B cell (primary cell): ENCODE data around the gene BCL2L13. TPM values are rescaled to one million over a fixed set of nuclear protein-coding genes. Genes with fewer than 3 reads are reported as not detected.

Experiments
- ATAC-seq: fragments of 200-7000 bp; cut with Tn5 transposase; one replicate; pipeline ENCODE4 v1.10.0; 2021; ENCODE audit warnings: low read depth, mild to moderate bottlenecking, moderate number of reproducible peaks, moderate library complexity
- CTCF ChIA-PET: fragments of 350-600 bp; sonication (Branson Sonifier 250); formaldehyde crosslinking; loops from one replicate; lab custom pipeline; 2021; ENCODE audit warnings: antibody characterized with exemption, inconsistent platforms; lab: Charles Lee
- POLR2A ChIA-PET: fragments of 350-600 bp; sonication (Branson Sonifier 250); formaldehyde crosslinking; loops from one replicate; lab custom pipeline; 2021; ENCODE audit warnings: antibody characterized with exemption; lab: Charles Lee
- DNase-seq: peaks from one replicate; pipeline ENCODE4 v3.0.0; 2013
- H2AFZ ChIP-seq: 2 replicates; pipeline ENCODE4 v1.6.1; 2012; ENCODE audit warnings: mild to moderate bottlenecking, low read depth, low read length; ENCODE audit not compliant: insufficient read depth, poor library complexity, severe bottlenecking
- H3K27ac ChIP-seq, 2 donors: 1 replicate in 1 of 2; 2 replicates in 1 of 2; pipeline ENCODE4 v1.5.1; 2012 to 2013; ENCODE audit warnings: low read length in 2 of 2, mild to moderate bottlenecking in 2 of 2, moderate library complexity in 1 of 2
- H3K27me3 ChIP-seq, 4 experiments: fragments of 200-600 bp in 1 of 4; sonication (generic) in 1 of 4; replicated peaks in 1 of 4; 1 replicate in 2 of 4; 2 replicates in 2 of 4; pipeline versions ENCODE4 v1.6.1 to v1.7.0; 2013 to 2016; ENCODE audit warnings: low read length in 3 of 4, mild to moderate bottlenecking in 2 of 4, mixed read lengths in 1 of 4, moderate library complexity in 1 of 4; ENCODE audit not compliant: insufficient read depth in 4 of 4, control insufficient read depth in 3 of 4; ENCODE audit errors: control extremely low read depth in 1 of 4
- H3K36me3 ChIP-seq, 2 experiments: replicated peaks in 1 of 2; 1 replicate in 1 of 2; 2 replicates in 1 of 2; pipeline versions ENCODE4 v1.6.1 to v1.7.1; 2013; ENCODE audit warnings: low read length in 1 of 2; ENCODE audit not compliant: insufficient read depth in 2 of 2, control insufficient read depth in 1 of 2; ENCODE audit errors: control extremely low read depth in 1 of 2, extremely low read depth in 1 of 2
- H3K4me1 ChIP-seq, 2 donors: fragments of 200-600 bp in 1 of 2; sonication (generic) in 1 of 2; 1 replicate in 1 of 2; 2 replicates in 1 of 2; pipeline versions ENCODE4 v1.5.1 to v1.6.1; 2013 to 2017; ENCODE audit warnings: low read length in 2 of 2; ENCODE audit not compliant: control insufficient read depth in 2 of 2, insufficient read depth in 2 of 2
- H3K4me2 ChIP-seq: replicated peaks from 2 replicates; pipeline ENCODE3; 2012; ENCODE audit warnings: mild to moderate bottlenecking, low read depth, low read length; ENCODE audit not compliant: poor library complexity, severe bottlenecking
- H3K4me3 ChIP-seq, 5 experiments: fragments of 200-600 bp in 1 of 5; sonication (generic) in 1 of 5; 1 replicate in 3 of 5; 2 replicates in 2 of 5; pipeline versions ENCODE4 v1.5.1 to v1.7.0; 2011 to 2016; ENCODE audit warnings: low read length in 4 of 5, mild to moderate bottlenecking in 4 of 5, low read depth in 2 of 5, control low read depth in 1 of 5, moderate library complexity in 1 of 5; ENCODE audit not compliant: insufficient read depth in 1 of 5; ENCODE audit errors: control extremely low read depth in 1 of 5, extremely low read depth in 1 of 5
- H3K79me2 ChIP-seq: fragments of 200-600 bp; sonication (generic); one replicate; pipeline ENCODE4 v1.6.0; 2016; ENCODE audit warnings: low read length; ENCODE audit not compliant: control insufficient read depth, insufficient read depth
- H3K9ac ChIP-seq: fragments of 200-600 bp; sonication (generic); 2 replicates; pipeline ENCODE4 v1.6.1; 2017; ENCODE audit warnings: mild to moderate bottlenecking, low read length, moderate library complexity
- H3K9me3 ChIP-seq, 3 donors: one replicate each; pipeline versions ENCODE4 v1.6.1 to v1.7.1; 2013; ENCODE audit warnings: low read length in 2 of 3; ENCODE audit not compliant: control insufficient read depth in 2 of 3, insufficient read depth in 1 of 3; ENCODE audit errors: control extremely low read depth in 1 of 3
- H4K20me1 ChIP-seq: 2 replicates; pipeline ENCODE4 v1.6.0; 2012; ENCODE audit warnings: mild to moderate bottlenecking, low read length; ENCODE audit not compliant: insufficient read depth, control insufficient read depth, poor library complexity, severe bottlenecking
- H3K27ac Mint-ChIP-seq: one replicate; pipeline ENCODE4 v1.8.0; 2021; ENCODE audit warnings: mixed read lengths
- H3K27me3 Mint-ChIP-seq: one replicate; pipeline ENCODE4 v1.8.0; 2021; ENCODE audit warnings: mixed read lengths
- H3K4me1 Mint-ChIP-seq: one replicate; pipeline ENCODE4 v1.8.0; 2021; ENCODE audit warnings: mixed read lengths
- H3K4me3 Mint-ChIP-seq: one replicate; pipeline ENCODE4 v1.8.0; 2021; ENCODE audit warnings: mixed read lengths
- H3K9me3 Mint-ChIP-seq: one replicate; pipeline ENCODE4 v1.8.0; 2022; ENCODE audit warnings: mixed read lengths; ENCODE audit not compliant: insufficient read depth
- CTCF ChIP-seq: fragments of 200-600 bp; IDR thresholded peaks from one replicate; pipeline ENCODE4 v1.8.0; 2022; ENCODE audit warnings: antibody characterized with exemption, mild to moderate bottlenecking
- EZH2 ChIP-seq: IDR thresholded peaks from 2 replicates; pipeline ENCODE4 v1.6.1; 2012; ENCODE audit warnings: borderline replicate concordance, low read depth, mild to moderate bottlenecking, moderate library complexity, low read length; ENCODE audit not compliant: insufficient read depth, poor library complexity, severe bottlenecking
- WGBS: methylation state at CpG from one replicate; pipeline ENCODE4 v1.1.5; 2013; ENCODE audit warnings: missing lambda C conversion rate; ENCODE audit not compliant: insufficient coverage; 5-methylcytosine and 5-hydroxymethylcytosine counted together
- intact Hi-C: fragments of 100-400 bp; cut with micrococcal nuclease; formaldehyde crosslinking; loops from one replicate; pipeline ENCODE4 v1.10.0; 2022
- polyA plus RNA-seq: library from polyadenylated mRNA; depleted of rRNA; stranded (reverse); fragments of >200 nt; gene quantifications from 2 replicates; pipeline ENCODE4 v1.2.3, GENCODE V29; 2012
- total RNA-seq, 2 donors: library from RNA; stranded (reverse); fragments of 120-200 nt in 1 of 2; gene quantifications; 1 replicate in 1 of 2; 2 replicates in 1 of 2; pipeline versions ENCODE4 v1.2.3 to v1.2.4, GENCODE V29; 2013 to 2022

BCL2L13 gene
- total and polyA plus RNA-seq, 2 donors (not counting 1 experiment from before 2014, with no cell fraction given), result 19.2 to 29.9 TPM

DNA sequence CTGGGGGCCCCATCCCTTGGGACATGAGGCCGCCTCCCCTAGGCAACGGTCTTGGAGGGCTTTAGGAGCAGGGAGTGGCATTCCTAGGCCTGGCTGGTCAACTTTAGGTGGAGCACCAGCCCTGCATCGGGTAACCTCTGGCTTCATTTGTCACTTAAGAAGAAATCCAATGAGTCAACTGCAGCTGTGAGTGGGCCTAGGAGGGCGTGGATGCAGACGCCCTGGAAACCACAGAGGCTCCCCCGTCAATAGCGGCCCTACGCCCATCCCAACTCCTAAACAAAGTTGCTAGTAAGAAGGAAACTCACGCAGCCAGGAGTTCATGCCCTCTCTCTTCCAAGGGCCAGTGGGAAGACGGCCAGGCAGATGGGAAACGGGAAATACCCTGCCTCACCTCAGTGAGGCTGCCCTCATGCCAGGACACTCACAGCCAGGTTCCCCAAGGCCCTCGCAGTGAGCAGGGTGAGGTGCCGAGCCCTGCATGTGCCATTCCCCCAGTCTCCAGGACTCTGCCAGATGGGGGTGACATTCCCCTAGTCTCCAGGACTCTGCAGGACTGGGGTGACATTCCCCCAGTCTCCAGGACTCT, 114.9 kb downstream of the BCL2L13 start:
- CTCF ChIA-PET, result interaction anchor here (0.9 to 2.4 kb wide), 8 partner anchors 12 to 322 kb away, joined by 3 to 30 read pairs (median 9); no protein-coding TSS in a partner anchor
- no peak overlapping the region for H2AFZ ChIP-seq
- POLR2A ChIA-PET, result no interaction called here
- no peak overlapping the region for H3K4me3 ChIP-seq
- no peaks in the 10 kb centered on the region for H3K9me3 ChIP-seq
- TF ChIP-seq CTCF (no peak), EZH2 (no peak)
- no peak for ATAC-seq
- no peak overlapping the region for H3K4me3 Mint-ChIP-seq
- 88% methylated on average over 11 of the region's 13 CpGs for WGBS
- H3K4me2 ChIP-seq, result no peak overlapping the region
- H3K9ac ChIP-seq, result no peak overlapping the region
- intact Hi-C loops, result no loop called here
- H3K79me2 ChIP-seq, result peaks cover 81% of the 10 kb centered on the region
- H3K4me1 ChIP-seq, result no peaks in the 10 kb centered on the region
- H3K9me3 Mint-ChIP-seq, result no peaks in the 10 kb centered on the region
- no peak overlapping the region for H3K27ac Mint-ChIP-seq
- H3K27me3 ChIP-seq, result no peaks in the 10 kb centered on the region
- no peak for DNase-seq
- H3K36me3 ChIP-seq, result peaks cover 0 to under 1% of the 10 kb centered on the region in 2 experiments
- H3K27me3 Mint-ChIP-seq, result no peaks in the 10 kb centered on the region
- no peak overlapping the region for H3K27ac ChIP-seq
- peaks cover 26% of the 10 kb centered on the region for H4K20me1 ChIP-seq
- no peaks in the 10 kb centered on the region for H3K4me1 Mint-ChIP-seq

DNA sequence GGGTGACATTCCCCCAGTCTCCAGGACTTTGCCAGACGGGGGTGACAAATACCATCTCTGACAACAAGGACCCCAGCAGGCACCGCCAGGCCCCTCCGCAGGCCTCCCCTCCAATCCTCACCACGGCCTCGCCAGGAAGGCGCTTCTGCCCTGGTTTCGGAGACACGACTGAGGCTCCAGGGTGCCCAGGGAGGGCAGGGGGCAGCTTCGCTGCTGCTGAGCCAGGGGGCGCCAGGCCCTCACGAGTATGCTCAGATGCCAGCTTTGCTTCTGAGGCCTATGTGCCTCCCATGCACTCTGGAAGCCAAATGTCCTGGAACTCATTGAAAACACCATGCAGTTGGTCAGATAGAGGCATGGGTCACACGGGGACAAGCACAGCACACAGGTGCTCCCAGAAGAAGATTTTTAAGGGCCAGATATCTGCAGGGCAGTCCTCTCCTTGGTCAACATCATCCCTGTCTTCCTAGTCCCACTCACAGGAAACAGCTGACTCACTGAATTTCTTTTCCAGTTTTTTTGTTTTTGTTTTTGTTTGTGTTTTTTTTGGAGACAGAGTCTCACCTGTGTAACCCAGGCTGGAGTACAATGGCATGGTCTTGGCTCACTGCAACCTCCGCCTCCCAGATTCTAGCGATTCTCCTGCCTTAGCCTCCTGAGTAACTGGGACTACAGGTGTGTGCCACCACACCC, 115.8 kb downstream of the BCL2L13 start:
- Histone ChIP-seq H3K27ac (no peak overlapping the region), H4K20me1 (peaks cover 26% of the 10 kb centered on the region), H3K4me3 (no peak overlapping the region), H3K27me3 (no peaks in the 10 kb centered on the region), H3K9me3 (no peaks in the 10 kb centered on the region), H3K36me3 (no peaks in the 10 kb centered on the region), H3K79me2 (peaks cover 89% of the 10 kb centered on the region), H2AFZ (no peak overlapping the region), H3K4me1 (no peaks in the 10 kb centered on the region), H3K4me2 (no peak overlapping the region), H3K9ac (no peak overlapping the region)
- ChIA-PET POLR2A (interaction anchor here (0.8 kb wide), 1 partner anchor 101 kb away, joined by 3 read pairs; no protein-coding TSS in a partner anchor), CTCF (interaction anchor here (0.6 to 2.4 kb wide), 14 partner anchors 9 to 322 kb away, joined by 3 to 30 read pairs (median 3); no protein-coding TSS in a partner anchor)
- Mint-ChIP-seq H3K27ac (no peak overlapping the region), H3K9me3 (no peaks in the 10 kb centered on the region), H3K4me1 (no peaks in the 10 kb centered on the region), H3K4me3 (no peak overlapping the region), H3K27me3 (no peaks in the 10 kb centered on the region)
- TF ChIP-seq CTCF (peak; percentile 35), EZH2 (no peak)
- WGBS, result 91% methylated on average over 14 of the region's 14 CpGs
- DNase-seq, result peak; percentile 42
- ATAC-seq, result peak; percentile 43
- intact Hi-C loops, result loop anchor here (1.0 kb wide), 1 partner anchor 31 kb away; no protein-coding TSS in a partner anchor
